GM13977 (cell line): ENCODE measurements around the gene ECSCR.
"Not testable (repeated sequence)": the region's sequence is repeated elsewhere in the genome, so short reads cannot be mapped to it uniquely, and the experiment has no call there.

ENCODE experiments used
- DNase-seq: peaks from one replicate; pipeline ENCODE4 v3.0.0; 2012; ENCODE audit warnings: low spot score
- CTCF ChIP-seq: IDR thresholded peaks from 2 replicates; pipeline ENCODE4 v1.5.1; 2012; ENCODE audit warnings: mild to moderate bottlenecking, control low read depth; ENCODE audit not compliant: insufficient read depth; ENCODE audit errors: extremely low read depth, missing control alignments
- in situ Hi-C: fragments of 300-500 bp; cut with MboI; formaldehyde crosslinking; loops from one replicate; pipeline ENCODE4 v1.12.0; 2022; ENCODE audit warnings: low sequenced_read_pairs, low pct_unique_long_range_greater_than_20kb, mixed read lengths, inconsistent platforms; ENCODE audit not compliant: unreplicated experiment

ECSCR gene

GRCh38 chr5:139451176-139451575, 11.4 kb downstream of the ECSCR start:
- TF ChIP-seq CTCF = no peak
- in situ Hi-C loops = no loop called here
- DNase-seq = no peak

- no peak for DNase-seq
- TF ChIP-seq CTCF = no peak
- in situ Hi-C loops = no loop called here
Observed at GRCh38 chr5:139446956-139447779, 15.4 kb downstream of the ECSCR start.

GRCh38 chr5:139445325-139446170, 17.0 kb downstream of the ECSCR start:
- no peak for DNase-seq
- in situ Hi-C loops = no loop called here
- no peak for TF ChIP-seq CTCF

- in situ Hi-C loops = no loop called here
- TF ChIP-seq CTCF = no peak
- no peak for DNase-seq
Observed at GRCh38 chr5:139443831-139444453, 18.6 kb downstream of the ECSCR start.

- DNase-seq, in situ Hi-C loops: not testable (repeated sequence)
Observed at GRCh38 chr5:139440416-139440815, 22.1 kb downstream of the ECSCR start.

- TF ChIP-seq CTCF = no peak
- in situ Hi-C loops = no loop called here
- DNase-seq = peak; percentile 91
Observed at GRCh38 chr5:139439013-139439903, 23.3 kb downstream of the ECSCR start, which contains the start of gene DNAJC18. Gene DNAJC18, minus strand, starts transcription at chr5:139439525. Its CDS starts 80 bp downstream, at chr5:139439445.
